Bronchial smooth muscle cell (primary cell): ENCODE results near the gene STYXL2. TPM values are rescaled to one million over a fixed set of nuclear protein-coding genes. Genes with fewer than 3 reads are reported as not detected.

Experiments
- total RNA-seq: library from RNA; depleted of rRNA; stranded (reverse); fragments of >200 nt; gene quantifications from 2 replicates; pipeline ENCODE4 v1.2.1, GENCODE V29; 2014

STYXL2 gene
- not detected in 2 replicates for total RNA-seq

GRCh38 chr1:167093846-167094516 is at the start of gene STYXL2:
Gene STYXL2 (plus strand): TSS chr1:167094075. CDS start chr1:167094850, 775 bp downstream.

GRCh38 chr1:167090314-167090942 is 3.4 kb upstream of the STYXL2 start, which contains the start of gene GPA33:
Gene GPA33 (minus strand): TSS chr1:167090377. CDS start chr1:167090287, 90 bp downstream.

Other genes starting within 250 kb of the STYXL2 start
- gene TADA1, start 217.8 kb upstream of the STYXL2 start, total RNA-seq, result 8.5 and 9.9 TPM in 2 replicates
- not detected in 2 replicates for gene ILDR2, start 118.5 kb upstream of the STYXL2 start, total RNA-seq
- not detected in 2 replicates for gene MAEL, start 104.8 kb upstream of the STYXL2 start, total RNA-seq
- gene GPA33, start 3.7 kb upstream of the STYXL2 start, total RNA-seq, result not detected in 2 replicates
- 2.7 and 3.0 TPM in 2 replicates for gene POU2F1, start 126.8 kb downstream of the STYXL2 start, total RNA-seq